ENCODE data around the gene ATG2B. TPM values are rescaled to one million over a fixed set of nuclear protein-coding genes. Genes with fewer than 3 reads are reported as not detected.

The ATG2B gene
- total RNA-seq, 4 donors from 2014 or later = 22.2 to 30.3 (median 28.6) TPM

DNA sequence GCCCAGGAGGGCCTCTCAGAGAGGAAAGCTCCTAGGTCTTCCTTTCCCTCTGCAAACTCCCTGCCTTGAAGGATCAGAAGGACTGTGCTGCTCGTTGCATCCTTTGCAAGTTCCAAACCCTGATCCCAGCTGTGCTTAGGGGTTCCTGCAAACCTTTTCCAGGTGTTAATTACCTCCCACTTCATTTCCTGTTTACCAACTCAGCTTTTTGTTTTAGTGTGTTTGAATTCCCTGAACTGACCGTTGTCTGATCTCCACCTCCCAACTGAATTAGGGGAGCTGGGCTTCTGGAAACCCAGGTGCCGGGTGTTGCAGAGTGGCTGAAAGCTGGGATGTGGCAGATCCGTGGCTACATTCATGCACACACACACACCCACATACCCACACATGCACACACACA, 127.7 kb downstream of the ATG2B start:
- DNase-seq (no peak), ATAC-seq (no peak)
- Histone ChIP-seq H3K27ac (no peak overlapping the region), H3K4me3 (no peak overlapping the region), H3K4me1 (no peaks in the 10 kb centered on the region), H3K9me3 (no peaks in the 10 kb centered on the region), H3K36me3 (no peaks in the 10 kb centered on the region), H3K27me3 (no peaks in the 10 kb centered on the region)
- in situ Hi-C loops (cut with MboI; ENCODE audit: low sequenced_read_pairs in 4 of 4) = no loop called here
- intact Hi-C loops (cut with DNase I; ENCODE audit: low total_unique reads) = no loop called here
- no peak for TF ChIP-seq CTCF (IDR thresholded peaks at IDR 0.05 in 4 of 5, conservative IDR thresholded peaks at IDR 0.05 in 1 of 5)
- no peak for TF ChIP-seq POLR2A (IDR thresholded peaks at IDR 0.05)

DNA sequence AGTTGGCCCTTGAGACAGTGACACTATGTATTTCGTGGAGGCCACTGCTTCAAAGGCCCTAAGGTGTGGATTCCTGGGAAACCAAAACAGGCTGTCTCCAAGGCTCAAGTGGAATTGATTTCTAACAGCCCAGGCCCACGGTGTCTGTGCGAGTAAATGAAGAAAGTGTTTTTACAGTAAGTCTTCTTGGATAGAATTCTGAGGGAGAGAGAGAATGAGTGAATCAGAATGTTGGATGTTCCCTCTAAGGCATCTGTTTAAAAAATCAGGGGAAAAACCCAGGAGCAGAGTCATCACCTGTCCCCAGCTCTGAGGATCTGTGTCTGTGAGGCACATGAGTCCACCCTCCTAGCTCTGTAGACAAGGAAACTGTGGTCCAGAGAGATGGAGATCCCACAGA, 129.5 kb downstream of the ATG2B start:
- no peaks in the 10 kb centered on the region for H3K4me1 ChIP-seq
- TF ChIP-seq POLR2A (IDR thresholded peaks at IDR 0.05) (no peak), CTCF (IDR thresholded peaks at IDR 0.05 in 4 of 5, conservative IDR thresholded peaks at IDR 0.05 in 1 of 5) (no peak)
- ATAC-seq (no peak), DNase-seq (no peak)
- no peaks in the 10 kb centered on the region for H3K36me3 ChIP-seq
- no peak overlapping the region for H3K4me3 ChIP-seq
- no peak overlapping the region for H3K27ac ChIP-seq
- no peaks in the 10 kb centered on the region for H3K27me3 ChIP-seq
- in situ Hi-C loops (cut with MboI; ENCODE audit: low sequenced_read_pairs in 4 of 4) = no loop called here
- intact Hi-C loops (cut with DNase I; ENCODE audit: low total_unique reads) = no loop called here
- no peaks in the 10 kb centered on the region for H3K9me3 ChIP-seq

- intact Hi-C loops (cut with DNase I; ENCODE audit: low total_unique reads) (no loop called here), in situ Hi-C loops (cut with MboI; ENCODE audit: low sequenced_read_pairs in 4 of 4) (no loop called here)
- TF ChIP-seq CTCF (IDR thresholded peaks at IDR 0.05 in 4 of 5, conservative IDR thresholded peaks at IDR 0.05 in 1 of 5) (no peak), POLR2A (IDR thresholded peaks at IDR 0.05) (no peak)
- Histone ChIP-seq H3K9me3 (no peaks in the 10 kb centered on the region), H3K4me1 (no peaks in the 10 kb centered on the region), H3K36me3 (no peaks in the 10 kb centered on the region), H3K27ac (no peak overlapping the region), H3K27me3 (no peaks in the 10 kb centered on the region), H3K4me3 (no peak overlapping the region)
- ATAC-seq (no peak), DNase-seq (no peak)
These were observed 130.6 kb downstream of the ATG2B start for GRCh38 chr14:96232506-96232905.

DNA sequence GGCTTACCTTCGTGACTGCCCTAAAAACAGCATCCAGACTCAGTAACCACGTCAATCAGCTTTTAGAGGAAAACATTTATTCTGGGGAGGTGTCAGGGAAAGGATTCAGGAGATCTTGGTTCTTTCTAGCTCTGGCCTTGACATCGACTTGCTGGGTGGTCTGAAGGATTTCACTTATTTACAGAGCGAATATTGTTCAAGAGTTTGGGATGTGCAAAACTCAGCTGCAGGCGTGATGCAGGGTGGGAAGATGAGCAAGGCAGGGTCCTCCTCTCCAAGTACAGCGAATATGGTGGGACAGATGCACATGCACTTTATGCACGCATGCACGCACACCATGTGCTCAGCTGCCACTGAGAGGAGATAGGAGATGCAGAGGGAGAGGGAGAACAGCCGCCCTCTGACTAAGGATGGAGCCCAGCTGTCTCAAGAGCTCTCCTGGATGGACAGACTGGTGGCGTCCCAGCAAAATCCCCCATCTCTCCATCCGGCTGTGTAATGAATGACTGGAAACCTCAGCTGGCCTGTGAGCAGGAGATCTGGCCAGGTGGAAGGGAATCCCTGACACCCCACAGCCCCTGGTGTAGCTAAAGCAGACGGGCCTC, 131.5 kb downstream of the ATG2B start:
- Histone ChIP-seq H3K36me3 (no peaks in the 10 kb centered on the region), H3K4me3 (no peak overlapping the region), H3K4me1 (no peaks in the 10 kb centered on the region), H3K27me3 (no peaks in the 10 kb centered on the region), H3K27ac (no peak overlapping the region), H3K9me3 (no peaks in the 10 kb centered on the region)
- DNase-seq (no peak), ATAC-seq (no peak)
- in situ Hi-C loops (cut with MboI; ENCODE audit: low sequenced_read_pairs in 4 of 4) (no loop called here), intact Hi-C loops (cut with DNase I; ENCODE audit: low total_unique reads) (no loop called here)
- no peak for TF ChIP-seq POLR2A (IDR thresholded peaks at IDR 0.05)
- no peak for TF ChIP-seq CTCF (IDR thresholded peaks at IDR 0.05 in 4 of 5, conservative IDR thresholded peaks at IDR 0.05 in 1 of 5)

DNA sequence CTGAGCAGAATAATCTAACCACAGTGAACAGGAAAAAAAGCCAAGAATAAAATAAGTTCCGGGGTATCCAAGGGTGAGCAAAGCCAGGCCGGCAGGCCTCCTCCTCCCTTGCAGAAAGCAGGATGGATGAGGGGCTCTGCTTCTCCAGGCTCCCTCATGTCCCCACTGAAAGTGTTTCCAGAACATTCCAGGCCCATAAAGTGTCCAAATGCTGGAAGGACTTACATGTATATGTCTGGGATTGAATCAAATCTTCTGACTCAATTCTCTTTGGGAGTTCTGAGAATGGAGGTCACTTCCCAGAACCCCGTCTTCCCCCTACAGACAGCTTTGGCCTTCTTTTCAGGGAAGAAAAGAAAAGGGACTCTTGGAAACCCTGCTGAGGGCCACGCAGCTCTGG, 132.1 kb downstream of the ATG2B start:
- H3K9me3 ChIP-seq = no peaks in the 10 kb centered on the region
- H3K27me3 ChIP-seq = no peaks in the 10 kb centered on the region
- no peak overlapping the region for H3K27ac ChIP-seq
- intact Hi-C loops (cut with DNase I; ENCODE audit: low total_unique reads) = no loop called here
- no peaks in the 10 kb centered on the region for H3K36me3 ChIP-seq
- DNase-seq = no peak
- TF ChIP-seq POLR2A (IDR thresholded peaks at IDR 0.05) (no peak), CTCF (IDR thresholded peaks at IDR 0.05 in 4 of 5, conservative IDR thresholded peaks at IDR 0.05 in 1 of 5) (no peak)
- ATAC-seq = no peak
- H3K4me3 ChIP-seq = no peak overlapping the region
- no peaks in the 10 kb centered on the region for H3K4me1 ChIP-seq
- in situ Hi-C loops (cut with MboI; ENCODE audit: low sequenced_read_pairs in 4 of 4) = no loop called here

Data from gastrocnemius medialis (tissue), 4 donors.